ENCODE results near the gene ACP4. TPM values are rescaled to one million over a fixed set of nuclear protein-coding genes. Genes with fewer than 3 reads are reported as not detected.

ACP4 gene
- total and polyA plus RNA-seq, 2 experiments from 2014 or later: not detected

GRCh38 chr19:50842130-50842529 lies 51.9 kb downstream of the ACP4 start:
- H2AFZ ChIP-seq: no peak overlapping the region
- H3K4me1 ChIP-seq (ENCODE audit: insufficient read depth): peaks cover 5% of the 10 kb centered on the region; the same call in 1 of the 2 replicates
- H3K79me2 ChIP-seq (replicated peaks; ENCODE audit: insufficient read depth): no peaks in the 10 kb centered on the region
- no peaks in the 10 kb centered on the region for H4K20me1 ChIP-seq (replicated peaks; ENCODE audit: insufficient read depth)
- H3K9me2 ChIP-seq (ENCODE audit: insufficient read depth): no peaks in the 10 kb centered on the region
- H3K4me3 ChIP-seq: no peak overlapping the region
- peaks cover 8% of the 10 kb centered on the region; the same call in 2 of the 3 replicates for H3K36me3 Mint-ChIP-seq (ENCODE audit: low read depth)
- no peak overlapping the region for H3K27ac Mint-ChIP-seq
- TF ChIP-seq POLR2AphosphoS5 (IDR thresholded peaks at IDR 0.05; ENCODE audit: low read depth): no peak
- no peak for TF ChIP-seq ZNF114 (CRISPR knock-in tag; IDR thresholded peaks at IDR 0.05)
- TF ChIP-seq ZNF331 (CRISPR knock-in tag; IDR thresholded peaks at IDR 0.05; ENCODE audit: low read depth): no peak
- TF ChIP-seq JUNB (IDR thresholded peaks at IDR 0.05; ENCODE audit: unreplicated experiment): no peak
- no peak for TF ChIP-seq EZH2phosphoT487 (IDR thresholded peaks at IDR 0.05; ENCODE audit: unreplicated experiment)
- TF ChIP-seq STAT1 (IDR thresholded peaks at IDR 0.05; ENCODE audit: unreplicated experiment): no peak
- no peak for TF ChIP-seq REST (IDR thresholded peaks at IDR 0.05; ENCODE audit: unreplicated experiment)
- TF ChIP-seq ETS1 (IDR thresholded peaks at IDR 0.05): no peak
- TF ChIP-seq NANOG (IDR thresholded peaks at IDR 0.05; ENCODE audit: borderline replicate concordance): no peak
- TF ChIP-seq EZH2 (IDR thresholded peaks at IDR 0.05; ENCODE audit: low read depth, unreplicated experiment): no peak
- TF ChIP-seq CTCF (conservative IDR thresholded peaks at IDR 0.05; ENCODE audit: low read depth in 2 of 2): no peak
- no peak for TF ChIP-seq CREB1 (CRISPR knock-in tag; IDR thresholded peaks at IDR 0.05; ENCODE audit: low read depth)
- no peak for TF ChIP-seq ZNF462 (CRISPR knock-in tag; IDR thresholded peaks at IDR 0.05)
- H3K4me3 Mint-ChIP-seq: no peak overlapping the region
- no peaks in the 10 kb centered on the region for H3F3A ChIP-seq (replicated peaks; ENCODE audit: low read depth)
- H3K4me1 Mint-ChIP-seq: peaks cover 4% of the 10 kb centered on the region; the same call in 2 of the 3 replicates
- peaks cover 10% of the 10 kb centered on the region; the same call in 1 of the 2 replicates for H3K27me3 ChIP-seq (ENCODE audit: insufficient read depth)
- DNase-seq (ENCODE audit: low spot score): no peak
- no peak overlapping the region for H3K27ac ChIP-seq (ENCODE audit: low read depth)
- peaks cover 53% of the 10 kb centered on the region for H3K9me3 Mint-ChIP-seq
- H3K4me2 ChIP-seq: no peak overlapping the region
- no peaks in the 10 kb centered on the region for H3K36me3 ChIP-seq (ENCODE audit: insufficient read depth)
- ATAC-seq: no peak
- H3K27me3 Mint-ChIP-seq (ENCODE audit: insufficient read depth, low read depth, poor library complexity): peaks cover 7% of the 10 kb centered on the region

Measured in GM23338 (cell line).